HepG2 (cell line): ENCODE measurements around the gene ICAM2. TPM values are rescaled to one million over a fixed set of nuclear protein-coding genes. Genes with fewer than 3 reads are reported as not detected.

Source experiments
- ARID2 ChIP-seq: sonication (generic); formaldehyde crosslinking; IDR thresholded peaks from 2 replicates; pipeline ENCODE4 v1.8.1; 2022; ENCODE audit warnings: mild to moderate bottlenecking, missing genetic modification reagents, borderline replicate concordance
- ARID3A ChIP-seq: IDR thresholded peaks from 2 replicates; pipeline ENCODE4 v1.6.1; 2012; ENCODE audit warnings: low read depth, low read length, improper control_type of control experiment
- ARNTL ChIP-seq: sonication (generic); formaldehyde crosslinking; IDR thresholded peaks from 2 replicates; pipeline ENCODE4 v1.4.0; 2020; ENCODE audit warnings: mild to moderate bottlenecking, missing genetic modification reagents
- CEBPB ChIP-seq: IDR thresholded peaks from 2 replicates; pipeline ENCODE4 v1.6.1; 2011; ENCODE audit warnings: low read depth, low read length, improper control_type of control experiment, borderline replicate concordance
- ELF4 ChIP-seq: sonication (generic); formaldehyde crosslinking; IDR thresholded peaks from 2 replicates; pipeline ENCODE4 v1.5.0; 2020; ENCODE audit warnings: missing genetic modification reagents, mild to moderate bottlenecking, moderate library complexity, borderline replicate concordance
- HDAC2 ChIP-seq: sonication (generic); formaldehyde crosslinking; IDR thresholded peaks from 2 replicates; pipeline ENCODE4 v1.4.0; 2020; ENCODE audit warnings: missing genetic modification reagents
- HMG20B ChIP-seq: conservative IDR thresholded peaks from 2 replicates; pipeline ENCODE4 v1.6.1; 2016; ENCODE audit warnings: missing genetic modification reagents, missing compliant biosample characterization
- HNRNPH1 ChIP-seq: fragments of 200-400 bp; formaldehyde crosslinking; optimal IDR thresholded peaks from 2 replicates; pipeline ENCODE3; 2017; ENCODE audit warnings: mild to moderate bottlenecking, low read depth, low read length
- MAF1 ChIP-seq: sonication (generic); formaldehyde crosslinking; IDR thresholded peaks from 2 replicates; pipeline ENCODE4 v1.5.0; 2020; ENCODE audit warnings: missing genetic modification reagents, borderline replicate concordance
- NFYC ChIP-seq: IDR thresholded peaks from 2 replicates; pipeline ENCODE4 v1.6.1; 2016; ENCODE audit warnings: missing genetic modification reagents, missing compliant biosample characterization
- RARG ChIP-seq: sonication (generic); formaldehyde crosslinking; IDR thresholded peaks from 2 replicates; pipeline ENCODE4 v1.4.0; 2020; ENCODE audit warnings: low read depth, mild to moderate bottlenecking, missing genetic modification reagents
- SAP130 ChIP-seq: IDR thresholded peaks from 2 replicates; pipeline ENCODE4 v1.6.1; 2016; ENCODE audit warnings: low read depth
- TBX2 ChIP-seq: sonication (generic); formaldehyde crosslinking; IDR thresholded peaks from 2 replicates; pipeline ENCODE4 v1.5.0; 2020; ENCODE audit warnings: missing genetic modification reagents, mild to moderate bottlenecking, borderline replicate concordance
- ZBTB10 ChIP-seq: sonication (generic); formaldehyde crosslinking; IDR thresholded peaks from 2 replicates; pipeline ENCODE4 v1.4.0; 2020; ENCODE audit warnings: missing genetic modification reagents, borderline replicate concordance
- ZKSCAN8 ChIP-seq: IDR thresholded peaks from 2 replicates; pipeline ENCODE4 v1.6.1; 2016; ENCODE audit warnings: borderline replicate concordance, missing genetic modification reagents, missing compliant biosample characterization
- ZNF142 ChIP-seq: sonication (generic); formaldehyde crosslinking; IDR thresholded peaks from 2 replicates; pipeline ENCODE4 v1.4.0; 2020; ENCODE audit warnings: missing genetic modification reagents
- ZNF382 ChIP-seq: sonication (generic); formaldehyde crosslinking; IDR thresholded peaks from 2 replicates; pipeline ENCODE4 v1.5.0; 2020; ENCODE audit warnings: missing genetic modification reagents, mild to moderate bottlenecking, borderline replicate concordance
- polyA plus RNA-seq, 8 experiments: library from polyadenylated mRNA; depleted of rRNA in 3 of 8; stranded (reverse) in 7 of 8; unstranded in 1 of 8; fragments of >200 nt; fragmentation: Illumina TruSeq in 4 of 8; extraction: Trizol in 4 of 8; gene quantifications; 2 replicates each; pipeline versions ENCODE4 v1.2.1 to v1.2.3, GENCODE V29; 2011 to 2016; ENCODE audit warnings: low read depth in 4 of 8, missing spikeins in 1 of 8, mixed read lengths in 1 of 8; ENCODE audit not compliant: insufficient read depth in 1 of 8
- total RNA-seq, 5 experiments: library from RNA; depleted of rRNA; stranded (reverse); fragments of >200 nt; fragmentation: Illumina TruSeq; extraction: Trizol; gene quantifications; 2 replicates each; pipeline ENCODE4 v1.2.3, GENCODE V29; 2016; ENCODE audit warnings: low read depth in 1 of 5
- TF ChIP-seq, protein P1 (sequence below): sonication (generic); formaldehyde crosslinking; IDR thresholded peaks from 2 replicates; pipeline ENCODE4 v1.5.0; 2020; ENCODE audit warnings: missing genetic modification reagents

Gene ICAM2
- total and polyA plus RNA-seq, 2 of the 13 experiments (the other 11 are each of a cell fraction or from before 2014, with no cell fraction given) = 10.9 to 20.8 TPM

DNA sequence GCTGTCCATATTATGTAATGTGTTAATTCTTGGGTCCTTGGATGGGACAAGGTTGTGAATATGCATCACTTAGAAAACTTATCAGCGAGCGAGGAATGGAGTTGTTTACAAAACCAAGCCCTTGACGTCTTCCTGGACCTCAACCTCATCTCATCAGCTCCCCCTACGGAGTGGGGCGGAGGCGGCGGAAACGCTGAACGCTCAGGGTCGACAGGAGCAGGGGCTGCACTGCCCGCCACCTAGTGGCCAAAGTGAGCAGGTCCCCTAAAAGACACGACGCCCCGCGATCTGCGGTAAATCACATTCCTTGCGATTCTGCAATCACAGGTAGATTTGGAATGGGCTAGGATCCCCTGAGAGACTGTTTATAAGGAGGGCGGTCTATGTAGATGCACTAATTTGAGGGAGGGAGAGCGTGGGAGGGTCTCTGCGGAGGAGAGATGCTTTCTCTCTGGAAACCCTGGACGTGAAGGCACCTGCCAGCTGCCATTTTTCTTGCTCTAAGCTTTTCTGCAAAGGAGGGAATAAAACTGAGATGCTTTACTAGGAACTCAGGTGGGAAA, 5.4 kb upstream of the ICAM2 start (continued):
- TF ChIP-seq ARID3A (0 out of 2 replicates have a peak, but pooled peaks have one; percentile 33), ARID2 (CRISPR knock-in tag) (no peak), NFYC (CRISPR knock-in tag) (peak; percentile 33; the same call in 1 of the 2 replicates), CEBPB (0 out of 2 replicates have a peak, but pooled peaks have one; percentile 20), ZNF142 (CRISPR knock-in tag) (no peak), ZKSCAN8 (0 out of 2 replicates have a peak, but pooled peaks have one; percentile 12), RARG (no peak), ELF4 (CRISPR knock-in tag) (no peak), HNRNPH1 (no peak), SAP130 (CRISPR knock-in tag) (peak; percentile 55; the same call in 1 of the 2 replicates), ZBTB10 (CRISPR knock-in tag) (peak; percentile 85; the same call in 1 of the 2 replicates), HDAC2 (CRISPR knock-in tag) (peak; percentile 88), TBX2 (CRISPR knock-in tag) (peak; percentile 10; the same call in 1 of the 2 replicates), ZNF382 (CRISPR knock-in tag) (no peak), MAF1 (CRISPR knock-in tag) (no peak), HMG20B (CRISPR knock-in tag) (peak; percentile 33), ARNTL (no peak)
- TF ChIP-seq, protein P1, sequence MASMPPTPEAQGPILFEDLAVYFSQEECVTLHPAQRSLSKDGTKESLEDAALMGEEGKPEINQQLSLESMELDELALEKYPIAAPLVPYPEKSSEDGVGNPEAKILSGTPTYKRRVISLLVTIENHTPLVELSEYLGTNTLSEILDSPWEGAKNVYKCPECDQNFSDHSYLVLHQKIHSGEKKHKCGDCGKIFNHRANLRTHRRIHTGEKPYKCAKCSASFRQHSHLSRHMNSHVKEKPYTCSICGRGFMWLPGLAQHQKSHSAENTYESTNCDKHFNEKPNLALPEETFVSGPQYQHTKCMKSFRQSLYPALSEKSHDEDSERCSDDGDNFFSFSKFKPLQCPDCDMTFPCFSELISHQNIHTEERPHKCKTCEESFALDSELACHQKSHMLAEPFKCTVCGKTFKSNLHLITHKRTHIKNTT (CRISPR knock-in tag) = no peak
